ENCODE data around the gene PIP5KL1.

PIP5KL1 gene

GRCh38 chr9:127895811-127896210 lies 34.8 kb downstream of the PIP5KL1 start:
- Histone ChIP-seq H3K23ac (ENCODE audit: low read length) (no peak overlapping the region), H3K79me2 (ENCODE audit: control insufficient read depth, insufficient read depth, low read length) (no peaks in the 10 kb centered on the region), H3K79me1 (ENCODE audit: low read length) (no peaks in the 10 kb centered on the region), H3K27me3 (ENCODE audit: insufficient read depth, low read length, poor library complexity) (no peaks in the 10 kb centered on the region), H2AK5ac (ENCODE audit: low read length) (no peak overlapping the region), H2BK15ac (replicated peaks; ENCODE audit: low read depth) (no peak overlapping the region), H3K9ac (ENCODE audit: low read length) (no peak overlapping the region), H3K4me2 (ENCODE audit: low read length) (no peak overlapping the region), H3K4ac (ENCODE audit: low read depth, low read length) (no peak overlapping the region), H2BK5ac (ENCODE audit: low read length) (no peak overlapping the region), H4K5ac (ENCODE audit: low read length) (no peak overlapping the region), H3K56ac (ENCODE audit: low read length) (no peak overlapping the region), H3K4me1 (ENCODE audit: control insufficient read depth, low read depth, low read length) (no peaks in the 10 kb centered on the region), H3K27ac (ENCODE audit: low read depth, low read length) (no peak overlapping the region), H2BK120ac (ENCODE audit: low read depth, low read length) (no peak overlapping the region), H3K36me3 (ENCODE audit: control insufficient read depth, insufficient read depth, low read length) (peaks cover 4% of the 10 kb centered on the region), H3K18ac (ENCODE audit: low read length) (no peak overlapping the region), H4K8ac (ENCODE audit: low read depth, low read length) (no peak overlapping the region), H3K4me3 (ENCODE audit: low read length) (no peak overlapping the region)
- no peak for DNase-seq
- WGBS (ENCODE audit: extremely low coverage, insufficient coverage, low lambda C conversion rate), result no CpG with 5 or more reads among the region's 8 CpGs

GRCh38 chr9:127893392-127893791 lies 37.2 kb downstream of the PIP5KL1 start:
- no peak overlapping the region for H2BK120ac ChIP-seq (ENCODE audit: low read depth, low read length)
- no peak for DNase-seq
- H3K79me2 ChIP-seq (ENCODE audit: control insufficient read depth, insufficient read depth, low read length), result no peaks in the 10 kb centered on the region
- H2BK5ac ChIP-seq (ENCODE audit: low read length), result no peak overlapping the region
- H3K4me1 ChIP-seq (ENCODE audit: control insufficient read depth, low read depth, low read length), result no peaks in the 10 kb centered on the region
- no peak overlapping the region for H3K27ac ChIP-seq (ENCODE audit: low read depth, low read length)
- no peak overlapping the region for H2AK5ac ChIP-seq (ENCODE audit: low read length)
- no peak overlapping the region for H3K4ac ChIP-seq (ENCODE audit: low read depth, low read length)
- H3K23ac ChIP-seq (ENCODE audit: low read length), result no peak overlapping the region
- H3K36me3 ChIP-seq (ENCODE audit: control insufficient read depth, insufficient read depth, low read length), result peaks cover 6% of the 10 kb centered on the region
- no peaks in the 10 kb centered on the region for H3K27me3 ChIP-seq (ENCODE audit: insufficient read depth, low read length, poor library complexity)
- no CpG with 5 or more reads among the region's 4 CpGs for WGBS (ENCODE audit: extremely low coverage, insufficient coverage, low lambda C conversion rate)
- no peak overlapping the region for H4K5ac ChIP-seq (ENCODE audit: low read length)
- no peak overlapping the region for H3K18ac ChIP-seq (ENCODE audit: low read length)
- H3K79me1 ChIP-seq (ENCODE audit: low read length), result no peaks in the 10 kb centered on the region
- no peak overlapping the region for H4K8ac ChIP-seq (ENCODE audit: low read depth, low read length)
- no peak overlapping the region for H2BK15ac ChIP-seq (replicated peaks; ENCODE audit: low read depth)
- H3K56ac ChIP-seq (ENCODE audit: low read length), result no peak overlapping the region
- no peak overlapping the region for H3K9ac ChIP-seq (ENCODE audit: low read length)
- H3K4me3 ChIP-seq (ENCODE audit: low read length), result no peak overlapping the region
- H3K4me2 ChIP-seq (ENCODE audit: low read length), result no peak overlapping the region

- Histone ChIP-seq H3K4ac (ENCODE audit: low read depth, low read length) (no peak overlapping the region), H3K27ac (ENCODE audit: low read depth, low read length) (no peak overlapping the region), H2BK15ac (replicated peaks; ENCODE audit: low read depth) (no peak overlapping the region), H3K4me1 (ENCODE audit: control insufficient read depth, low read depth, low read length) (no peaks in the 10 kb centered on the region), H2AK5ac (ENCODE audit: low read length) (no peak overlapping the region), H3K56ac (ENCODE audit: low read length) (no peak overlapping the region), H3K4me3 (ENCODE audit: low read length) (no peak overlapping the region), H3K36me3 (ENCODE audit: control insufficient read depth, insufficient read depth, low read length) (peaks cover 6% of the 10 kb centered on the region), H2BK120ac (ENCODE audit: low read depth, low read length) (no peak overlapping the region), H3K9ac (ENCODE audit: low read length) (no peak overlapping the region), H3K79me1 (ENCODE audit: low read length) (no peaks in the 10 kb centered on the region), H3K79me2 (ENCODE audit: control insufficient read depth, insufficient read depth, low read length) (no peaks in the 10 kb centered on the region), H3K18ac (ENCODE audit: low read length) (no peak overlapping the region), H4K5ac (ENCODE audit: low read length) (no peak overlapping the region), H3K23ac (ENCODE audit: low read length) (no peak overlapping the region), H4K8ac (ENCODE audit: low read depth, low read length) (no peak overlapping the region), H2BK5ac (ENCODE audit: low read length) (no peak overlapping the region), H3K4me2 (ENCODE audit: low read length) (no peak overlapping the region), H3K27me3 (ENCODE audit: insufficient read depth, low read length, poor library complexity) (no peaks in the 10 kb centered on the region)
- no peak for DNase-seq
- no CpG with 5 or more reads among the region's 6 CpGs for WGBS (ENCODE audit: extremely low coverage, insufficient coverage, low lambda C conversion rate)
Measured at GRCh38 chr9:127892831-127893230, 37.7 kb downstream of the PIP5KL1 start.

GRCh38 chr9:127890053-127890452 lies 40.5 kb downstream of the PIP5KL1 start:
- no peaks in the 10 kb centered on the region for H3K79me2 ChIP-seq (ENCODE audit: control insufficient read depth, insufficient read depth, low read length)
- H2BK5ac ChIP-seq (ENCODE audit: low read length), result no peak overlapping the region
- no peaks in the 10 kb centered on the region for H3K79me1 ChIP-seq (ENCODE audit: low read length)
- DNase-seq, result no peak
- no peak overlapping the region for H3K4me2 ChIP-seq (ENCODE audit: low read length)
- H2BK120ac ChIP-seq (ENCODE audit: low read depth, low read length), result no peak overlapping the region
- no peak overlapping the region for H4K8ac ChIP-seq (ENCODE audit: low read depth, low read length)
- no peak overlapping the region for H3K4ac ChIP-seq (ENCODE audit: low read depth, low read length)
- H3K27ac ChIP-seq (ENCODE audit: low read depth, low read length), result no peak overlapping the region
- H4K5ac ChIP-seq (ENCODE audit: low read length), result no peak overlapping the region
- H3K18ac ChIP-seq (ENCODE audit: low read length), result no peak overlapping the region
- H3K4me1 ChIP-seq (ENCODE audit: control insufficient read depth, low read depth, low read length), result no peaks in the 10 kb centered on the region
- H3K56ac ChIP-seq (ENCODE audit: low read length), result no peak overlapping the region
- peaks cover 6% of the 10 kb centered on the region for H3K36me3 ChIP-seq (ENCODE audit: control insufficient read depth, insufficient read depth, low read length)
- no peaks in the 10 kb centered on the region for H3K27me3 ChIP-seq (ENCODE audit: insufficient read depth, low read length, poor library complexity)
- no peak overlapping the region for H3K23ac ChIP-seq (ENCODE audit: low read length)
- no peak overlapping the region for H3K4me3 ChIP-seq (ENCODE audit: low read length)
- no peak overlapping the region for H3K9ac ChIP-seq (ENCODE audit: low read length)
- no CpG with 5 or more reads among the region's 3 CpGs for WGBS (ENCODE audit: extremely low coverage, insufficient coverage, low lambda C conversion rate)
- H2BK15ac ChIP-seq (replicated peaks; ENCODE audit: low read depth), result no peak overlapping the region
- H2AK5ac ChIP-seq (ENCODE audit: low read length), result no peak overlapping the region

GRCh38 chr9:127887792-127888191 lies 42.8 kb downstream of the PIP5KL1 start:
- no peaks in the 10 kb centered on the region for H3K79me2 ChIP-seq (ENCODE audit: control insufficient read depth, insufficient read depth, low read length)
- H2BK5ac ChIP-seq (ENCODE audit: low read length), result no peak overlapping the region
- no peak for DNase-seq
- no peaks in the 10 kb centered on the region for H3K79me1 ChIP-seq (ENCODE audit: low read length)
- H3K4me2 ChIP-seq (ENCODE audit: low read length), result no peak overlapping the region
- H3K4me3 ChIP-seq (ENCODE audit: low read length), result no peak overlapping the region
- no peak overlapping the region for H2BK120ac ChIP-seq (ENCODE audit: low read depth, low read length)
- H3K36me3 ChIP-seq (ENCODE audit: control insufficient read depth, insufficient read depth, low read length), result peaks cover 2% of the 10 kb centered on the region
- H4K8ac ChIP-seq (ENCODE audit: low read depth, low read length), result no peak overlapping the region
- no peak overlapping the region for H4K5ac ChIP-seq (ENCODE audit: low read length)
- no peak overlapping the region for H3K4ac ChIP-seq (ENCODE audit: low read depth, low read length)
- WGBS (ENCODE audit: extremely low coverage, insufficient coverage, low lambda C conversion rate), result no CpG with 5 or more reads among the region's 2 CpGs
- H3K56ac ChIP-seq (ENCODE audit: low read length), result no peak overlapping the region
- no peak overlapping the region for H3K27ac ChIP-seq (ENCODE audit: low read depth, low read length)
- no peak overlapping the region for H3K9ac ChIP-seq (ENCODE audit: low read length)
- H2AK5ac ChIP-seq (ENCODE audit: low read length), result no peak overlapping the region
- H3K4me1 ChIP-seq (ENCODE audit: control insufficient read depth, low read depth, low read length), result no peaks in the 10 kb centered on the region
- H3K18ac ChIP-seq (ENCODE audit: low read length), result no peak overlapping the region
- no peak overlapping the region for H3K23ac ChIP-seq (ENCODE audit: low read length)
- no peaks in the 10 kb centered on the region for H3K27me3 ChIP-seq (ENCODE audit: insufficient read depth, low read length, poor library complexity)
- H2BK15ac ChIP-seq (replicated peaks; ENCODE audit: low read depth), result no peak overlapping the region

- H3K27me3 ChIP-seq (ENCODE audit: insufficient read depth, low read length, poor library complexity), result no peaks in the 10 kb centered on the region
- H3K4me1 ChIP-seq (ENCODE audit: control insufficient read depth, low read depth, low read length), result no peaks in the 10 kb centered on the region
- H3K4me2 ChIP-seq (ENCODE audit: low read length), result no peak overlapping the region
- H2BK15ac ChIP-seq (replicated peaks; ENCODE audit: low read depth), result no peak overlapping the region
- no peak overlapping the region for H2BK120ac ChIP-seq (ENCODE audit: low read depth, low read length)
- no peak overlapping the region for H4K5ac ChIP-seq (ENCODE audit: low read length)
- H3K9ac ChIP-seq (ENCODE audit: low read length), result no peak overlapping the region
- H3K79me1 ChIP-seq (ENCODE audit: low read length), result no peaks in the 10 kb centered on the region
- no peaks in the 10 kb centered on the region for H3K79me2 ChIP-seq (ENCODE audit: control insufficient read depth, insufficient read depth, low read length)
- no peak overlapping the region for H3K23ac ChIP-seq (ENCODE audit: low read length)
- no peak overlapping the region for H3K18ac ChIP-seq (ENCODE audit: low read length)
- H4K8ac ChIP-seq (ENCODE audit: low read depth, low read length), result no peak overlapping the region
- no CpG with 5 or more reads among the region's 18 CpGs for WGBS (ENCODE audit: extremely low coverage, insufficient coverage, low lambda C conversion rate)
- H3K4me3 ChIP-seq (ENCODE audit: low read length), result no peak overlapping the region
- H3K27ac ChIP-seq (ENCODE audit: low read depth, low read length), result no peak overlapping the region
- no peak overlapping the region for H3K56ac ChIP-seq (ENCODE audit: low read length)
- peaks cover 2% of the 10 kb centered on the region for H3K36me3 ChIP-seq (ENCODE audit: control insufficient read depth, insufficient read depth, low read length)
- H2AK5ac ChIP-seq (ENCODE audit: low read length), result no peak overlapping the region
- no peak for DNase-seq
- H2BK5ac ChIP-seq (ENCODE audit: low read length), result no peak overlapping the region
- H3K4ac ChIP-seq (ENCODE audit: low read depth, low read length), result no peak overlapping the region
Measured at GRCh38 chr9:127886401-127886972, 44.1 kb downstream of the PIP5KL1 start.
